ENCODE measurements around the gene POLR1G. TPM values are rescaled to one million over a fixed set of nuclear protein-coding genes. Genes with fewer than 3 reads are reported as not detected.

Gene POLR1G
- total RNA-seq, 4 donors from 2014 or later, result 5.1 to 8.3 (median 5.8) TPM

- Histone ChIP-seq H3K4me1 (peaks cover 18 to 26% of the 10 kb centered on the region in 2 donors), H3K27me3 (no peaks in the 10 kb centered on the region), H3K27ac (no peak overlapping the region), H3K4me3 (no peak overlapping the region), H3K36me3 (no peaks in the 10 kb centered on the region), H3K9me3 (no peaks in the 10 kb centered on the region)
- in situ Hi-C loops (cut with MboI; ENCODE audit: low sequenced_read_pairs in 4 of 4) (no loop called here), intact Hi-C loops (cut with DNase I; ENCODE audit: low total_unique reads) (no loop called here)
- ATAC-seq, result no peak
- TF ChIP-seq POLR2A (IDR thresholded peaks at IDR 0.05) (no peak), CTCF (IDR thresholded peaks at IDR 0.05 in 4 of 5, conservative IDR thresholded peaks at IDR 0.05 in 1 of 5) (no peak)
- DNase-seq, result no peak
Measured at GRCh38 chr19:45448425-45448756, 41.9 kb downstream of the POLR1G start.

- Histone ChIP-seq H3K4me3 (no peak overlapping the region), H3K27me3 (no peaks in the 10 kb centered on the region), H3K36me3 (no peaks in the 10 kb centered on the region), H3K4me1 (peaks cover 18 to 26% of the 10 kb centered on the region in 2 donors), H3K27ac (no peak overlapping the region), H3K9me3 (no peaks in the 10 kb centered on the region)
- no peak for ATAC-seq
- intact Hi-C loops (cut with DNase I; ENCODE audit: low total_unique reads) (no loop called here), in situ Hi-C loops (cut with MboI; ENCODE audit: low sequenced_read_pairs in 4 of 4) (no loop called here)
- TF ChIP-seq CTCF (IDR thresholded peaks at IDR 0.05 in 4 of 5, conservative IDR thresholded peaks at IDR 0.05 in 1 of 5), result no peak
- no peak for TF ChIP-seq POLR2A (IDR thresholded peaks at IDR 0.05)
- no peak for DNase-seq
Measured at GRCh38 chr19:45448887-45449299, 42.4 kb downstream of the POLR1G start.

- intact Hi-C loops (cut with DNase I; ENCODE audit: low total_unique reads), result loop anchor here (2.0 kb wide), 1 partner anchor 17 kb away; the partner anchor contains the start of gene FOSB
- H3K27ac ChIP-seq, result peak overlapping the region; percentile 42 to 74 (median 60)
- no peaks in the 10 kb centered on the region for H3K9me3 ChIP-seq
- DNase-seq (no peak), ATAC-seq (peak in 1 of 2 donors; percentile 7)
- no peaks in the 10 kb centered on the region for H3K36me3 ChIP-seq
- no peaks in the 10 kb centered on the region for H3K27me3 ChIP-seq
- no peak for TF ChIP-seq CTCF (IDR thresholded peaks at IDR 0.05 in 4 of 5, conservative IDR thresholded peaks at IDR 0.05 in 1 of 5)
- TF ChIP-seq POLR2A (IDR thresholded peaks at IDR 0.05), result no peak
- peak overlapping the region; percentile 58 to 89 (median 66) for H3K4me3 ChIP-seq
- H3K4me1 ChIP-seq, result peaks cover 15 to 25% of the 10 kb centered on the region in 2 donors
- in situ Hi-C loops (cut with MboI; ENCODE audit: low sequenced_read_pairs in 4 of 4), result no loop called here
Measured at GRCh38 chr19:45450012-45450333, 43.5 kb downstream of the POLR1G start.

DNA sequence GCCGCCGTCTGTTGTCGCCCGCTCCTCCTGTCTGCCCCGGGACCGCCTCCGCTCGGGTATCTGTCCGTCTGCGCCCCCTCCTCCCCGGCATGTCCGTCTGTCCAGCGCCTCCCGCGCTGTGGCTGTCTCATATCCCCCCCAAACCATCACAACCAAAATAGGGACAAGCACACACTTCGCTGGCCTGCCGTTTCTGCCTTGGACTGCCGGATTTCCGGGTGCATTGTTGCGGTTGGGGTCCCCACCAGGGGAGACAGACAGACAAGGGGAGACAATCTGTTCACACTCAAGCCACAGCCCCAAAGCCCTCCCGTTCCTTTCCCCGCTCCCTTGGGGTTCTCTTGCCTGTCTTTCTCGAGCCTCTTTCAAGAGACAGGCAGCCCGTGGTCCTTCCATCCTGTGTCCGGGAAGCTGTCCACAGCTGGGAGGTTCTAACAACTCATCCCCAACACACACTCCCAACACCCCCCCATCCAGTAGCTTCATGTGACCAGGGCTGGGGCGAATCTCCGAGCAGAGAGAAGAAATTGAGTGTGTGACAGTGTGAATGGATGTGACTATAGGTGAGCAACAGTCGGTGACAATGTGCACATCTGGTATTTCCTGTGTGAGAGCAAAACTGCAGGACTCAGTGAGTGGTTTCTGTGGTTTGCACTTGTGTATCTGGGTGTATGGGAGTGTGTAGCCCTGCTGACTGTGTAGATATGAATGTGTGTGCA lies 44.8 kb downstream of the POLR1G start:
- intact Hi-C loops (cut with DNase I; ENCODE audit: low total_unique reads) (loop anchor here (2.0 kb wide), 1 partner anchor 16 kb away; the partner anchor contains the start of gene FOSB), in situ Hi-C loops (cut with MboI; ENCODE audit: low sequenced_read_pairs in 4 of 4) (no loop called here)
- ATAC-seq (no peak), DNase-seq (no peak)
- Histone ChIP-seq H3K36me3 (no peaks in the 10 kb centered on the region), H3K27me3 (no peaks in the 10 kb centered on the region), H3K4me3 (peak overlapping the region; percentile 58 to 89 (median 66)), H3K4me1 (peaks cover 26 to 37% of the 10 kb centered on the region in 2 donors), H3K27ac (peak overlapping the region; percentile 65 to 82 (median 71)), H3K9me3 (no peaks in the 10 kb centered on the region)
- TF ChIP-seq POLR2A (IDR thresholded peaks at IDR 0.05), result no peak
- TF ChIP-seq CTCF (IDR thresholded peaks at IDR 0.05 in 4 of 5, conservative IDR thresholded peaks at IDR 0.05 in 1 of 5), result no peak
